ENCODE results near the gene S100A7A. TPM values are rescaled to one million over a fixed set of nuclear protein-coding genes. Genes with fewer than 3 reads are reported as not detected.
A peak's percentile ranks its signal among the peaks of the same experiment; 100 is the strongest.
"Not testable (repeated sequence)": the region's sequence is repeated elsewhere in the genome, so short reads cannot be mapped to it uniquely, and the experiment has no call there.

S100A7A gene
- total and polyA plus RNA-seq, 4 donors, result not detected

DNA sequence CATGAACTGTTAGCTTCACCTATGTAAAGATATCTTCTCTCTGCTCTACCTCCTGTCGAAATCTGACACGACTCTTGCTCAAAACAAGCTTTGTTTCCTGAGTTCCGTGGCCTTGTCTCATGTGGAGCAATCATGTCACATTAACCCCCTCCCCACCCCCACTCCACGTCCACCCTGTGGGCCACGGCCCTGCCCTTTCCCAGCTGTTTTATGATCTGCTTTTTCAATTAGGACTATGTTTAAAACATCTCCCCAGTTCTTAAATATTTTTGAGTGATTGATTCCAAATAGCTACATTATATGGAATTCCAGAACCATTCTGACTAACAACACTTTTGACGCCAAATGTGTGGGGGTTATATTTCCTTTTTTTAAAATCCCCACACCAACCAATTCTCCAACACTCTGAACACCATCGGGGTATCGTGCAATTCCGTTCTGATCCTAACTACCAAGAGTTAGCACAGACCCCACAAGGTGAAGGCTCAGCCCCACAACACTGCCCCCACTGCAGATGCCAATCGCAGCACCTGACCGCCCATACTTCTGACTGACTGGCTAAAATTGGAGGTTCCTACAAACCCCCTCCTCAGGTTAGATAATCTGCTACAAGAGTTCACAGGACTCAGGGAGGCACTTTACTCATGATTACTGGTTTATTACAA lies 12.8 kb upstream of the S100A7A start:
- ATAC-seq (ENCODE audit: insufficient read depth, low FRiP score) (no peak), DNase-seq (no peak)
- peaks cover 0 to 2% (median 0%) of the 10 kb centered on the region in 3 donors for H3K27me3 ChIP-seq (ENCODE audit: control insufficient read depth in 3 of 3, insufficient read depth in 3 of 3, low read length in 2 of 3)

GRCh38 chr1:153404086-153404635 lies 12.2 kb upstream of the S100A7A start:
- Histone ChIP-seq H3K4me1 (ENCODE audit: control insufficient read depth in 5 of 5, insufficient read depth in 5 of 5, low read length in 5 of 5) (no peaks in the 10 kb centered on the region), H3K27ac (ENCODE audit: low read depth in 1 of 2, low read length in 1 of 2) (no peak overlapping the region), H3K9me3 (ENCODE audit: control insufficient read depth in 4 of 4, insufficient read depth in 3 of 4, low read length in 3 of 4) (peaks cover 0 to 3% (median 0%) of the 10 kb centered on the region in 4 donors), H3K36me3 (ENCODE audit: control insufficient read depth in 4 of 4, insufficient read depth in 4 of 4, low read length in 4 of 4) (no peaks in the 10 kb centered on the region), H3K9ac (ENCODE audit: insufficient read depth in 1 of 2, low read length in 2 of 2) (no peak overlapping the region), H3K27me3 (ENCODE audit: control insufficient read depth in 3 of 3, insufficient read depth in 3 of 3, low read length in 2 of 3) (peaks cover 0 to 2% (median 0%) of the 10 kb centered on the region in 3 donors), H3K4me3 (no peak overlapping the region)
- TF ChIP-seq, protein P1, sequence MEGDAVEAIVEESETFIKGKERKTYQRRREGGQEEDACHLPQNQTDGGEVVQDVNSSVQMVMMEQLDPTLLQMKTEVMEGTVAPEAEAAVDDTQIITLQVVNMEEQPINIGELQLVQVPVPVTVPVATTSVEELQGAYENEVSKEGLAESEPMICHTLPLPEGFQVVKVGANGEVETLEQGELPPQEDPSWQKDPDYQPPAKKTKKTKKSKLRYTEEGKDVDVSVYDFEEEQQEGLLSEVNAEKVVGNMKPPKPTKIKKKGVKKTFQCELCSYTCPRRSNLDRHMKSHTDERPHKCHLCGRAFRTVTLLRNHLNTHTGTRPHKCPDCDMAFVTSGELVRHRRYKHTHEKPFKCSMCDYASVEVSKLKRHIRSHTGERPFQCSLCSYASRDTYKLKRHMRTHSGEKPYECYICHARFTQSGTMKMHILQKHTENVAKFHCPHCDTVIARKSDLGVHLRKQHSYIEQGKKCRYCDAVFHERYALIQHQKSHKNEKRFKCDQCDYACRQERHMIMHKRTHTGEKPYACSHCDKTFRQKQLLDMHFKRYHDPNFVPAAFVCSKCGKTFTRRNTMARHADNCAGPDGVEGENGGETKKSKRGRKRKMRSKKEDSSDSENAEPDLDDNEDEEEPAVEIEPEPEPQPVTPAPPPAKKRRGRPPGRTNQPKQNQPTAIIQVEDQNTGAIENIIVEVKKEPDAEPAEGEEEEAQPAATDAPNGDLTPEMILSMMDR (IDR thresholded peaks at IDR 0.05; ENCODE audit: control extremely low read depth, extremely low read depth), result no peak
- DNase-seq, result no peak
- WGBS, 2 donors, result 77 to 80% methylated on average over 7 of the region's 7 CpGs
- ATAC-seq (ENCODE audit: insufficient read depth, low FRiP score), result no peak

More for the DNA sequence above, 12.8 kb upstream of the S100A7A start:
- TF ChIP-seq, protein P1 (IDR thresholded peaks at IDR 0.05; ENCODE audit: control extremely low read depth, extremely low read depth), result no peak
- no peak overlapping the region for H3K4me3 ChIP-seq
- peaks cover 0 to 3% (median 0%) of the 10 kb centered on the region in 4 donors for H3K9me3 ChIP-seq (ENCODE audit: control insufficient read depth in 4 of 4, insufficient read depth in 3 of 4, low read length in 3 of 4)
- WGBS, 2 donors, result 59 to 78% methylated on average over 11 of the region's 11 CpGs
- H3K27ac ChIP-seq (ENCODE audit: low read depth in 1 of 2, low read length in 1 of 2), result no peak overlapping the region
- no peaks in the 10 kb centered on the region for H3K36me3 ChIP-seq (ENCODE audit: control insufficient read depth in 4 of 4, insufficient read depth in 4 of 4, low read length in 4 of 4)
- no peaks in the 10 kb centered on the region for H3K4me1 ChIP-seq (ENCODE audit: control insufficient read depth in 5 of 5, insufficient read depth in 5 of 5, low read length in 5 of 5)
- no peak overlapping the region for H3K9ac ChIP-seq (ENCODE audit: insufficient read depth in 1 of 2, low read length in 2 of 2)

GRCh38 chr1:153404768-153405167 lies 11.6 kb upstream of the S100A7A start:
- Histone ChIP-seq H3K4me1 (ENCODE audit: control insufficient read depth in 5 of 5, insufficient read depth in 5 of 5, low read length in 5 of 5) (no peaks in the 10 kb centered on the region), H3K36me3 (ENCODE audit: control insufficient read depth in 4 of 4, insufficient read depth in 4 of 4, low read length in 4 of 4) (no peaks in the 10 kb centered on the region), H3K27me3 (ENCODE audit: control insufficient read depth in 3 of 3, insufficient read depth in 3 of 3, low read length in 2 of 3) (peaks cover 0 to 2% (median 0%) of the 10 kb centered on the region in 3 donors), H3K9ac (ENCODE audit: insufficient read depth in 1 of 2, low read length in 2 of 2) (no peak overlapping the region), H3K27ac (ENCODE audit: low read depth in 1 of 2, low read length in 1 of 2) (no peak overlapping the region), H3K4me3 (no peak overlapping the region), H3K9me3 (ENCODE audit: control insufficient read depth in 4 of 4, insufficient read depth in 3 of 4, low read length in 3 of 4) (peaks cover 0 to 3% (median 0%) of the 10 kb centered on the region in 4 donors)
- WGBS, 2 donors, result 35% methylated on average over 15 of the region's 15 CpGs
- TF ChIP-seq, protein P1 (IDR thresholded peaks at IDR 0.05; ENCODE audit: control extremely low read depth, extremely low read depth), result peak; percentile 22
- no peak for DNase-seq
- peak; percentile 27 for ATAC-seq (ENCODE audit: insufficient read depth, low FRiP score)

- not testable (repeated sequence) for H3K9me3 ChIP-seq (ENCODE audit: control insufficient read depth in 4 of 4, insufficient read depth in 3 of 4, low read length in 3 of 4); ATAC-seq (ENCODE audit: insufficient read depth, low FRiP score); H3K36me3 ChIP-seq (ENCODE audit: control insufficient read depth in 4 of 4, insufficient read depth in 4 of 4, low read length in 4 of 4); DNase-seq; H3K27ac ChIP-seq (ENCODE audit: low read depth in 1 of 2, low read length in 1 of 2); H3K27me3 ChIP-seq (ENCODE audit: control insufficient read depth in 3 of 3, insufficient read depth in 3 of 3, low read length in 2 of 3); H3K4me1 ChIP-seq (ENCODE audit: control insufficient read depth in 5 of 5, insufficient read depth in 5 of 5, low read length in 5 of 5); H3K9ac ChIP-seq (ENCODE audit: insufficient read depth in 1 of 2, low read length in 2 of 2); H3K4me3 ChIP-seq
- WGBS, 2 donors, result 80 to 94% methylated on average over 6 of the region's 6 CpGs
Measured at GRCh38 chr1:153405825-153406599, 10.3 kb upstream of the S100A7A start.

GRCh38 chr1:153407274-153407673 lies 9.0 kb upstream of the S100A7A start:
- DNase-seq; H3K4me1 ChIP-seq (ENCODE audit: control insufficient read depth in 5 of 5, insufficient read depth in 5 of 5, low read length in 5 of 5); H3K9me3 ChIP-seq (ENCODE audit: control insufficient read depth in 4 of 4, insufficient read depth in 3 of 4, low read length in 3 of 4); H3K27me3 ChIP-seq (ENCODE audit: control insufficient read depth in 3 of 3, insufficient read depth in 3 of 3, low read length in 2 of 3); ATAC-seq (ENCODE audit: insufficient read depth, low FRiP score); H3K9ac ChIP-seq (ENCODE audit: insufficient read depth in 1 of 2, low read length in 2 of 2); H3K36me3 ChIP-seq (ENCODE audit: control insufficient read depth in 4 of 4, insufficient read depth in 4 of 4, low read length in 4 of 4); H3K4me3 ChIP-seq; H3K27ac ChIP-seq (ENCODE audit: low read depth in 1 of 2, low read length in 1 of 2): not testable (repeated sequence)
- 48 to 68% methylated on average over 11 of the region's 11 CpGs for WGBS, 2 donors

Data from lung (tissue), 12 donors.